Mesenchymal stem cell (in vitro differentiated cells and primary cell): Measurements from ENCODE around the gene NT5DC1.

Experiments
- DNase-seq: peaks from one replicate; pipeline ENCODE4 v3.0.0-alpha.2; 2013
- H2AFZ ChIP-seq: one replicate; pipeline ENCODE4 v1.6.1; 2013; ENCODE audit warnings: low read depth, mild to moderate bottlenecking, control low read depth, inconsistent platforms, low read length, moderate library complexity
- H2AK5ac ChIP-seq: 2 replicates; pipeline ENCODE4 v1.6.1; 2013; ENCODE audit warnings: low read length, moderate library complexity, mild to moderate bottlenecking, inconsistent platforms; ENCODE audit not compliant: severe bottlenecking
- H2BK120ac ChIP-seq: one replicate; pipeline ENCODE4 v1.6.1; 2013; ENCODE audit warnings: low read depth, mild to moderate bottlenecking, inconsistent platforms, low read length, moderate library complexity
- H2BK12ac ChIP-seq, 2 experiments: one replicate each; pipeline ENCODE4 v1.6.1; 2013; ENCODE audit warnings: inconsistent platforms in 2 of 2, low read length in 2 of 2, mild to moderate bottlenecking in 2 of 2, moderate library complexity in 2 of 2, control low read depth in 1 of 2
- H2BK15ac ChIP-seq: one replicate; pipeline ENCODE4 v1.6.1; 2013; ENCODE audit warnings: mild to moderate bottlenecking, low read depth, inconsistent platforms; ENCODE audit not compliant: poor library complexity, severe bottlenecking
- H2BK5ac ChIP-seq: 2 replicates; pipeline ENCODE4 v1.6.1; 2013; ENCODE audit warnings: low read depth, mild to moderate bottlenecking, low read length, control low read depth, inconsistent platforms; ENCODE audit not compliant: poor library complexity, severe bottlenecking
- H3K14ac ChIP-seq, 2 experiments: one replicate each; pipeline ENCODE4 v1.6.1; 2013; ENCODE audit warnings: inconsistent platforms in 2 of 2, low read length in 2 of 2, control low read depth in 1 of 2, mild to moderate bottlenecking in 1 of 2, moderate library complexity in 1 of 2
- H3K18ac ChIP-seq, 2 experiments: one replicate each; pipeline ENCODE4 v1.6.1; 2013; ENCODE audit warnings: inconsistent platforms in 2 of 2, low read length in 2 of 2, control low read depth in 1 of 2, low read depth in 1 of 2, mild to moderate bottlenecking in 1 of 2
- H3K23ac ChIP-seq, 2 experiments: one replicate each; pipeline ENCODE4 v1.6.1; 2013; ENCODE audit warnings: inconsistent platforms in 2 of 2, low read length in 2 of 2, mild to moderate bottlenecking in 2 of 2, moderate library complexity in 2 of 2, control low read depth in 1 of 2
- H3K27ac ChIP-seq: 2 replicates; pipeline ENCODE4 v1.5.1; 2013; ENCODE audit warnings: mild to moderate bottlenecking, moderate library complexity, low read length, control low read depth, inconsistent platforms; ENCODE audit not compliant: poor library complexity, severe bottlenecking
- H3K27me3 ChIP-seq, 2 experiments: 2 replicates each; pipeline versions ENCODE4 v1.6.1 to v1.7.0; 2013; ENCODE audit warnings: low read length in 2 of 2, mild to moderate bottlenecking in 2 of 2, moderate library complexity in 2 of 2, control low read depth in 1 of 2, inconsistent platforms in 1 of 2; ENCODE audit not compliant: control insufficient read depth in 1 of 2, insufficient read depth in 1 of 2
- H3K36me3 ChIP-seq, 2 experiments: 2 replicates each; pipeline versions ENCODE4 v1.6.1 to v1.7.0; 2013; ENCODE audit warnings: low read length in 2 of 2, control low read depth in 1 of 2, inconsistent platforms in 1 of 2, low read depth in 1 of 2, mild to moderate bottlenecking in 1 of 2; ENCODE audit not compliant: insufficient read depth in 2 of 2, control insufficient read depth in 1 of 2
- H3K4ac ChIP-seq, 2 experiments: one replicate each; pipeline ENCODE4 v1.6.1; 2013; ENCODE audit warnings: inconsistent platforms in 2 of 2, low read length in 2 of 2, mild to moderate bottlenecking in 2 of 2, moderate library complexity in 2 of 2, control low read depth in 1 of 2, low read depth in 1 of 2
- H3K4me1 ChIP-seq: 2 replicates; pipeline ENCODE4 v1.6.1; 2013; ENCODE audit warnings: low read depth, low read length, control low read depth; ENCODE audit not compliant: control insufficient read depth, insufficient read depth
- H3K4me2 ChIP-seq: 2 replicates; pipeline ENCODE4 v1.6.1; 2013; ENCODE audit warnings: low read length, mild to moderate bottlenecking, inconsistent platforms; ENCODE audit not compliant: poor library complexity, severe bottlenecking
- H3K4me3 ChIP-seq, 2 experiments: 2 replicates each; pipeline versions ENCODE4 v1.5.1 to v1.7.0; 2013; ENCODE audit warnings: low read length in 2 of 2, mild to moderate bottlenecking in 2 of 2, control low read depth in 1 of 2, low read depth in 1 of 2; ENCODE audit not compliant: insufficient read depth in 1 of 2
- H3K79me1 ChIP-seq: replicated peaks from 2 replicates; pipeline ENCODE4 v1.6.1; 2013; ENCODE audit warnings: mild to moderate bottlenecking, control low read depth, low read length, inconsistent platforms; ENCODE audit not compliant: poor library complexity, severe bottlenecking
- H3K9ac ChIP-seq: 2 replicates; pipeline ENCODE4 v1.7.0; 2013; ENCODE audit warnings: mild to moderate bottlenecking, low read length, moderate library complexity
- H3K9me3 ChIP-seq: 2 replicates; pipeline ENCODE4 v1.7.0; 2013; ENCODE audit warnings: mild to moderate bottlenecking, low read length; ENCODE audit not compliant: control insufficient read depth
- H4K8ac ChIP-seq: one replicate; pipeline ENCODE4 v1.6.1; 2013; ENCODE audit warnings: inconsistent platforms, mild to moderate bottlenecking, low read length, moderate library complexity
- H4K91ac ChIP-seq: one replicate; pipeline ENCODE4 v1.6.1; 2013; ENCODE audit warnings: mild to moderate bottlenecking, low read length, inconsistent platforms
- WGBS: methylation state at CpG from one replicate; pipeline ENCODE4 v1.1.7; 2013; ENCODE audit warnings: mixed read lengths; 5-methylcytosine and 5-hydroxymethylcytosine counted together

NT5DC1 gene

DNA sequence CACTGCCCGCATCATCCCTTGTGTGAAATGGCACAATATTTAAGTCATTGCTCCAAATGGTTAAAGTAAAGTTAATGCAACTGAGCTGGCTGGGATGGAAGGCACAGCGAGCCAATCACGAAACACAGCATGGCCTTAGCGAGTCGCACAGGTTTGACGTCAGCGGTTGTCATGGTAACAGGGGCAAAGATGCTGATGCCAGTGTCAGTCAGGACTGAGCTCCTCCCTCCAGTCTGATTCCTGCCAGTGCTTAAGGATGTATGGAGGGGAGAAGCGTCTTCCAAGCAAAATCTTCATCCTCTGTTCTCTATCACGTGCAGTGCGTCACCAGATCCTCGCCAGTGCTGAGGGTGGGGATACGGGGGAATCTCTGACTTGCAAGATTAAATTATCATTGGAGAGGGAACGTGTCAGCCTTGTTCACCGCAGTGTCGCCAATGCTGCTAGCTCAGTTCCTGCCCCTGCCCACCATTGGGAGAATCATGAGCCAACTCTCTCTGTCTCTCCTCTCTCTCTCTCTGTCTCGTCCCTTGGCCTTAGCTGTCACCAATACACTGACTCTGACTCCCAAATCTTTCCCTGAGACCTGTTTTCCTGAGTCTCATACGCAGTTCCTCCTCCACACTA lies 128.7 kb downstream of the NT5DC1 start:
- Histone ChIP-seq H4K91ac (no peak overlapping the region), H3K4ac (no peak overlapping the region), H2BK15ac (no peak overlapping the region), H2BK5ac (no peak overlapping the region), H2BK12ac (no peak overlapping the region), H3K79me1 (peaks cover 6% of the 10 kb centered on the region), H3K4me3 (peak overlapping the region in 1 of 2 experiments; percentile 79), H3K9ac (peak overlapping the region; percentile 77), H3K18ac (no peak overlapping the region), H2AK5ac (no peak overlapping the region), H2AFZ (no peak overlapping the region), H3K27me3 (no peaks in the 10 kb centered on the region), H3K36me3 (peaks cover 0 to 9% of the 10 kb centered on the region in 2 experiments), H2BK120ac (no peak overlapping the region), H3K14ac (no peak overlapping the region), H3K27ac (no peak overlapping the region), H3K4me1 (no peaks in the 10 kb centered on the region), H3K9me3 (no peaks in the 10 kb centered on the region), H3K23ac (no peak overlapping the region), H3K4me2 (no peak overlapping the region), H4K8ac (no peak overlapping the region)
- WGBS = 77% methylated on average over 16 of the region's 17 CpGs
- peak; percentile 71 for DNase-seq

DNA sequence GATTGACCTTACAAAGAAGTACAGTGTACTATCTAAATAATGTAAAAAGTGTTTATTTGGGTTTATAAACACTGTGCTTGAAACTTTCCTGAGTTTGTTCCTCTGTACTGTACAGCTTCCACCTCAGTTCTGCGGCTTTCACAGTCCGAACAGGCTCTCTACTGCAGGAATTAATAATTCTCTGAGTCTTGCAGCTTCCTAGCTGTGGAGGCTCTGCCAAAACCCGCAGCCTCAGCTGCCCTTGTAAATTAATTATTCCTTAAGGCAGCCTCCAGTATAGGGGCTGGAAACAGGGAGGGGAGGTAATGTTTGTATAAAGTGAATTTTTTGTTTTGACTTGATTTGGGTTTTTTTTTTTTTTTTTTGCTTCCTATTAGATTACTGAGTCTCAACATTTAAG lies 134.0 kb downstream of the NT5DC1 start:
- Histone ChIP-seq H2AK5ac (no peak overlapping the region), H2BK12ac (no peak overlapping the region), H3K4ac (no peak overlapping the region), H2BK5ac (no peak overlapping the region), H3K9me3 (no peaks in the 10 kb centered on the region), H3K14ac (no peak overlapping the region), H3K4me2 (no peak overlapping the region), H3K79me1 (peaks cover 2% of the 10 kb centered on the region), H4K8ac (no peak overlapping the region), H3K18ac (no peak overlapping the region), H4K91ac (no peak overlapping the region), H3K27me3 (no peaks in the 10 kb centered on the region), H3K4me3 (no peak overlapping the region), H3K23ac (no peak overlapping the region), H2AFZ (no peak overlapping the region), H3K4me1 (no peaks in the 10 kb centered on the region), H2BK15ac (no peak overlapping the region), H3K9ac (no peak overlapping the region), H3K36me3 (peaks cover 3 to 18% of the 10 kb centered on the region in 2 experiments), H2BK120ac (no peak overlapping the region), H3K27ac (no peak overlapping the region)
- DNase-seq = no peak
- WGBS = 96% methylated on average over 3 of the region's 3 CpGs

DNA sequence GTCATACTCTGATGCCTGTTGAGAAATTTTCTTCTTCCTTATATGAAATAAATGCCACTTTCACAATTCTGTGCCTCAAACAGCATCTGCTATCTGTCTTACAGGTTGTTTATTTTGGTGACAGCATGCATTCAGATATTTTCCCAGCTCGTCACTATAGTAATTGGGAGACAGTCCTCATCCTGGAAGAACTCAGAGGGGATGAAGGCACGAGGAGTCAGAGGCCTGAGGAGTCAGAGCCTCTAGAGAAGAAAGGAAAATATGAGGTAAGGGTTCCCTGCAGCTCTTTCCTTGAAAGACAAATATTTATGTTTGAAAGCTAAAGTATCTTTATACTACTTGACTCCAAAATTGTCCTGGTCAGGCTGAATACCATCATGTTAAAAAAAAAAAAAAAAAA lies 137.4 kb downstream of the NT5DC1 start:
- peak; percentile 93 for DNase-seq
- H4K8ac ChIP-seq = no peak overlapping the region
- H3K4me2 ChIP-seq = no peak overlapping the region
- H3K36me3 ChIP-seq = peaks cover 2 to 18% of the 10 kb centered on the region in 2 experiments
- H3K4me1 ChIP-seq = no peaks in the 10 kb centered on the region
- H2BK120ac ChIP-seq = no peak overlapping the region
- no peaks in the 10 kb centered on the region for H3K9me3 ChIP-seq
- H3K79me1 ChIP-seq = peaks cover 2% of the 10 kb centered on the region
- no peak overlapping the region for H3K14ac ChIP-seq
- no peak overlapping the region for H3K23ac ChIP-seq
- no peak overlapping the region for H2AFZ ChIP-seq
- no peak overlapping the region for H3K4me3 ChIP-seq
- H3K4ac ChIP-seq = no peak overlapping the region
- H3K27ac ChIP-seq = no peak overlapping the region
- H2BK12ac ChIP-seq = no peak overlapping the region
- H2BK15ac ChIP-seq = no peak overlapping the region
- H2BK5ac ChIP-seq = no peak overlapping the region
- WGBS = 42% methylated on average over 2 of the region's 2 CpGs
- no peak overlapping the region for H3K9ac ChIP-seq
- H3K18ac ChIP-seq = no peak overlapping the region
- H2AK5ac ChIP-seq = no peak overlapping the region
- no peaks in the 10 kb centered on the region for H3K27me3 ChIP-seq
- no peak overlapping the region for H4K91ac ChIP-seq

DNA sequence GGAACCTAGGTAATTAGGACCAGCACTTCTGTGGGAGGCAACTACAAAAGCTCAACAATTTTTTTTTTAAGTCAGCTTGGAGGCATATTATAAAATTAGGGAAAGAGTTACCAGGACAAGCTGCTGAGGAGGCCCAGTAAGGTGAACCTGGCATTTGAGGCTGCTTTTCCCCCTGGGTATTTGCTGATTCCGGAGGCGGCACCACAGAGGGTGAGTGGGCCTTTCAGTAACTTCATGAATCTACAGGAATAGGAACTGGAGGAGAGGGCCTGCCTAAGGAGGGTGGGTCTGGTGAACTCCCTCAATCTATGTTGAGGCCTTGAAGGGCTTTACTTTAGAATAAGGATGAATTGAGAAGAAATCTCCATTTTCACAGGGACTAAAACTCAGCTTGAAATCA lies 138.6 kb downstream of the NT5DC1 start:
- Histone ChIP-seq H2BK15ac (no peak overlapping the region), H3K18ac (no peak overlapping the region), H2BK120ac (no peak overlapping the region), H3K4me1 (no peaks in the 10 kb centered on the region), H2AFZ (no peak overlapping the region), H3K27me3 (no peaks in the 10 kb centered on the region), H3K27ac (no peak overlapping the region), H3K4ac (no peak overlapping the region), H2BK12ac (no peak overlapping the region), H3K9ac (no peak overlapping the region), H4K8ac (no peak overlapping the region), H3K79me1 (peaks cover 2% of the 10 kb centered on the region), H4K91ac (no peak overlapping the region), H3K4me3 (no peak overlapping the region), H2AK5ac (no peak overlapping the region), H2BK5ac (no peak overlapping the region), H3K9me3 (no peaks in the 10 kb centered on the region), H3K36me3 (peaks cover 2 to 18% of the 10 kb centered on the region in 2 experiments), H3K23ac (no peak overlapping the region), H3K14ac (no peak overlapping the region), H3K4me2 (no peak overlapping the region)
- no peak for DNase-seq
- 100% methylated on average over 2 of the region's 2 CpGs for WGBS
